H9 (cell line): Measurements from ENCODE around the gene YRDC. TPM values are rescaled to one million over a fixed set of nuclear protein-coding genes. Genes with fewer than 3 reads are reported as not detected.

Experiments
- DNase-seq: peaks from one replicate; pipeline ENCODE4 v3.0.0-alpha.2; 2017
- H2AFZ ChIP-seq: one replicate; pipeline ENCODE4 v1.6.1; 2013; ENCODE audit warnings: mild to moderate bottlenecking, low read length, control low read depth, moderate library complexity
- H2AK5ac ChIP-seq: 2 replicates; pipeline ENCODE4 v1.6.1; 2013; ENCODE audit warnings: low read length, control low read depth, mixed read lengths; ENCODE audit not compliant: insufficient read length
- H2BK120ac ChIP-seq: one replicate; pipeline ENCODE4 v1.6.1; 2013; ENCODE audit warnings: low read depth, mild to moderate bottlenecking, low read length, control low read depth, inconsistent platforms; ENCODE audit not compliant: poor library complexity, severe bottlenecking
- H2BK12ac ChIP-seq: 2 replicates; pipeline ENCODE4 v1.6.1; 2013; ENCODE audit warnings: low read length, control low read depth, mixed read lengths, low read depth; ENCODE audit not compliant: insufficient read length
- H2BK15ac ChIP-seq: 2 replicates; pipeline ENCODE4 v1.6.1; 2013; ENCODE audit warnings: low read depth, low read length, control low read depth
- H2BK20ac ChIP-seq: one replicate; pipeline ENCODE4 v1.6.1; 2013; ENCODE audit warnings: low read depth, mild to moderate bottlenecking, low read length, control low read depth, inconsistent platforms; ENCODE audit not compliant: poor library complexity, severe bottlenecking
- H2BK5ac ChIP-seq: 2 replicates; pipeline ENCODE4 v1.6.1; 2013; ENCODE audit warnings: low read length, control low read depth, mixed read lengths; ENCODE audit not compliant: insufficient read length
- H3K14ac ChIP-seq: 2 replicates; pipeline ENCODE4 v1.6.1; 2013; ENCODE audit warnings: low read length, control low read depth; ENCODE audit not compliant: insufficient read depth
- H3K18ac ChIP-seq: 2 replicates; pipeline ENCODE4 v1.6.1; 2013; ENCODE audit warnings: low read depth, mild to moderate bottlenecking, mixed read lengths, low read length, control low read depth; ENCODE audit not compliant: insufficient read length
- H3K23ac ChIP-seq: 2 replicates; pipeline ENCODE4 v1.6.1; 2013; ENCODE audit warnings: low read length, control low read depth, mixed read lengths, low read depth; ENCODE audit not compliant: insufficient read length
- H3K23me2 ChIP-seq: 2 replicates; pipeline ENCODE4 v1.6.1; 2013; ENCODE audit warnings: low read depth, mild to moderate bottlenecking, mixed read lengths, low read length, control low read depth; ENCODE audit not compliant: insufficient read length, poor library complexity, severe bottlenecking
- H3K27ac ChIP-seq: 2 replicates; pipeline ENCODE4 v1.5.1; 2013; ENCODE audit warnings: low read length, control low read depth, mixed read lengths, low read depth; ENCODE audit not compliant: insufficient read length
- H3K27me3 ChIP-seq: 2 replicates; pipeline ENCODE4 v1.6.1; 2013; ENCODE audit warnings: low read length, control low read depth, inconsistent platforms; ENCODE audit not compliant: insufficient read depth
- H3K4ac ChIP-seq: 2 replicates; pipeline ENCODE4 v1.6.1; 2013; ENCODE audit warnings: low read depth, mild to moderate bottlenecking, control low read depth, inconsistent platforms, low read length, moderate library complexity
- H3K4me1 ChIP-seq: 2 replicates; pipeline ENCODE4 v1.6.1; 2013; ENCODE audit warnings: low read length, control low read depth, inconsistent platforms; ENCODE audit not compliant: insufficient read depth
- H3K4me2 ChIP-seq: 2 replicates; pipeline ENCODE4 v1.6.1; 2013; ENCODE audit warnings: low read length, control low read depth, mixed read lengths; ENCODE audit not compliant: insufficient read length, insufficient read depth
- H3K56ac ChIP-seq: 2 replicates; pipeline ENCODE4 v1.6.1; 2013; ENCODE audit warnings: low read depth, mild to moderate bottlenecking, mixed read lengths, low read length, control low read depth; ENCODE audit not compliant: insufficient read length
- H3K79me1 ChIP-seq: 2 replicates; pipeline ENCODE4 v1.6.1; 2013; ENCODE audit warnings: low read depth, mild to moderate bottlenecking, moderate library complexity, low read length, control low read depth, inconsistent platforms; ENCODE audit not compliant: insufficient read depth, poor library complexity, severe bottlenecking
- H3K79me2 ChIP-seq: 2 replicates; pipeline ENCODE4 v1.6.1; 2013; ENCODE audit warnings: low read length, control low read depth, inconsistent platforms; ENCODE audit not compliant: insufficient read depth
- H3K9ac ChIP-seq: 2 replicates; pipeline ENCODE4 v1.6.1; 2013; ENCODE audit warnings: low read length, control low read depth, mixed read lengths; ENCODE audit not compliant: insufficient read length; ENCODE audit errors: extremely low read depth
- H3K9me3 ChIP-seq: one replicate; pipeline ENCODE4 v1.6.1; 2013; ENCODE audit warnings: low read depth, low read length, inconsistent platforms; ENCODE audit not compliant: control insufficient read depth
- H3T11ph ChIP-seq: one replicate; pipeline ENCODE4 v1.6.1; 2013; ENCODE audit warnings: mild to moderate bottlenecking, low read length, control low read depth, inconsistent platforms
- H4K20me1 ChIP-seq: one replicate; pipeline ENCODE4 v1.6.1; 2013; ENCODE audit not compliant: control insufficient read depth, insufficient read length, insufficient read depth
- H4K5ac ChIP-seq: 2 replicates; pipeline ENCODE4 v1.6.1; 2013; ENCODE audit warnings: low read depth, mild to moderate bottlenecking, mixed read lengths, low read length, control low read depth; ENCODE audit not compliant: insufficient read length
- H4K8ac ChIP-seq: replicated peaks from 2 replicates; pipeline ENCODE4 v1.6.1; 2013; ENCODE audit warnings: low read length, control low read depth, mixed read lengths, low read depth; ENCODE audit not compliant: insufficient read length
- H4K91ac ChIP-seq: 2 replicates; pipeline ENCODE4 v1.6.1; 2013; ENCODE audit warnings: low read depth, mild to moderate bottlenecking, moderate library complexity, mixed read lengths, low read length, control low read depth; ENCODE audit not compliant: insufficient read length
- H3K27ac Mint-ChIP-seq, 3 experiments: 2 replicates in 2 of 3; 3 replicates in 1 of 3; pipeline ENCODE4 v1.8.0; 2020 to 2021; ENCODE audit warnings: mixed read lengths in 3 of 3, mild to moderate bottlenecking in 1 of 3, moderate library complexity in 1 of 3
- H3K27me3 Mint-ChIP-seq: 2 replicates; pipeline ENCODE4 v1.8.0; 2021; ENCODE audit warnings: low read depth, mild to moderate bottlenecking, moderate library complexity, mixed read lengths
- H3K36me3 Mint-ChIP-seq, 3 experiments: 2 replicates in 2 of 3; 3 replicates in 1 of 3; pipeline ENCODE4 v1.8.0; 2020 to 2021; ENCODE audit warnings: low read depth in 3 of 3, mixed read lengths in 3 of 3; ENCODE audit not compliant: insufficient read depth in 1 of 3
- H3K4me1 Mint-ChIP-seq, 2 experiments: 2 replicates each; pipeline ENCODE4 v1.8.0; 2020; ENCODE audit warnings: mixed read lengths in 2 of 2
- H3K4me3 Mint-ChIP-seq, 2 experiments: 2 replicates in 1 of 2; 3 replicates in 1 of 2; pipeline ENCODE4 v1.8.0; 2020 to 2021; ENCODE audit warnings: mild to moderate bottlenecking in 2 of 2, mixed read lengths in 2 of 2, moderate library complexity in 1 of 2
- H3K9me3 Mint-ChIP-seq, 2 experiments: 2 replicates in 1 of 2; 3 replicates in 1 of 2; pipeline ENCODE4 v1.8.0; 2020; ENCODE audit warnings: mild to moderate bottlenecking in 2 of 2, mixed read lengths in 2 of 2, moderate library complexity in 1 of 2
- CTCF ChIP-seq: fragments of 200-600 bp; sonication (generic); conservative IDR thresholded peaks from 3 replicates; pipeline ENCODE4 v1.8.0; 2021; ENCODE audit warnings: antibody characterized with exemption, mild to moderate bottlenecking
- WGBS: extraction: QIAGEN DNeasy Blood & Tissue Kit; methylation state at CpG from one replicate; pipeline ENCODE4 v1.1.7; 2013; ENCODE audit warnings: missing lambda C conversion rate, low lambda C conversion rate, mixed read lengths; ENCODE audit not compliant: insufficient read length; ENCODE audit errors: extremely low coverage; 5-methylcytosine and 5-hydroxymethylcytosine counted together
- total RNA-seq: library from RNA; stranded (reverse); gene quantifications from 2 replicates; pipeline ENCODE4 v1.2.1, GENCODE V29; 2021

Gene YRDC
- total RNA-seq, 1 experiment from 2014 or later: 28.0 TPM

GRCh38 chr1:37822906-37823815, 15.2 kb upstream of the YRDC start:
- Histone ChIP-seq H3K27me3 (no peaks in the 10 kb centered on the region), H3K9me3 (no peaks in the 10 kb centered on the region), H3K56ac (no peak overlapping the region), H4K5ac (no peak overlapping the region), H3K23ac (no peak overlapping the region), H4K91ac (no peak overlapping the region), H3K4ac (no peak overlapping the region), H3K4me1 (no peaks in the 10 kb centered on the region), H4K20me1 (no peaks in the 10 kb centered on the region), H3K14ac (no peak overlapping the region), H3K27ac (no peak overlapping the region), H3K23me2 (no peaks in the 10 kb centered on the region), H3T11ph (no peak overlapping the region), H3K9ac (no peak overlapping the region), H2BK120ac (no peak overlapping the region), H3K4me2 (no peak overlapping the region), H2AK5ac (no peak overlapping the region), H2BK20ac (no peak overlapping the region), H2AFZ (no peak overlapping the region), H2BK15ac (no peak overlapping the region), H3K18ac (no peak overlapping the region), H3K79me1 (no peaks in the 10 kb centered on the region), H2BK12ac (no peak overlapping the region), H4K8ac (no peak overlapping the region), H2BK5ac (no peak overlapping the region), H3K79me2 (no peaks in the 10 kb centered on the region)
- WGBS: no CpG with 5 or more reads among the region's 9 CpGs
- DNase-seq: no peak
- no peak for TF ChIP-seq CTCF
- Mint-ChIP-seq H3K9me3 (no peaks in the 10 kb centered on the region), H3K4me3 (no peak overlapping the region), H3K36me3 (peaks cover 14 to 52% (median 31%) of the 10 kb centered on the region in 3 experiments; a peak in 6 of 7 replicates), H3K27me3 (no peaks in the 10 kb centered on the region), H3K27ac (no peak overlapping the region), H3K4me1 (peaks cover 0 to under 1% of the 10 kb centered on the region in 2 experiments; a peak in 1 of 4 replicates)
